GM10266 (cell line): Measurements from ENCODE around the gene MYOC.
"Not testable (repeated sequence)": the region's sequence is repeated elsewhere in the genome, so short reads cannot be mapped to it uniquely, and the experiment has no call there.

Source experiments
- DNase-seq: peaks from one replicate; pipeline ENCODE4 v3.0.0; 2012; ENCODE audit errors: extremely low spot score
- CTCF ChIP-seq: IDR thresholded peaks from 2 replicates; pipeline ENCODE4 v1.5.1; 2012; ENCODE audit warnings: mild to moderate bottlenecking, low read depth; ENCODE audit not compliant: control insufficient read depth, insufficient read depth; ENCODE audit errors: missing control alignments

MYOC gene

GRCh38 chr1:171652234-171652822 lies at the start of gene MYOC:
Gene MYOC, minus strand, starts transcription at chr1:171652688. Its CDS starts 77 bp downstream, at chr1:171652611.
- TF ChIP-seq CTCF, result no peak
- DNase-seq, result no peak

- no peak for DNase-seq
- no peak for TF ChIP-seq CTCF
These were observed 47.0 kb upstream of the MYOC start for GRCh38 chr1:171699531-171699930.

GRCh38 chr1:171695772-171696171 lies 43.3 kb upstream of the MYOC start:
- DNase-seq, result not testable (repeated sequence)

GRCh38 chr1:171693541-171693940 lies 41.1 kb upstream of the MYOC start:
- DNase-seq, result not testable (repeated sequence)

- no peak for DNase-seq
These were observed 31.4 kb upstream of the MYOC start for GRCh38 chr1:171683870-171684269.

GRCh38 chr1:171680339-171680738 lies 27.9 kb upstream of the MYOC start:
- no peak for DNase-seq
- TF ChIP-seq CTCF, result no peak

More at GRCh38 chr1:171683870-171684269, 31.4 kb upstream of the MYOC start:
- no peak for TF ChIP-seq CTCF

GRCh38 chr1:171676823-171677222 lies 24.3 kb upstream of the MYOC start:
- TF ChIP-seq CTCF, result no peak
- DNase-seq, result no peak

- no peak for TF ChIP-seq CTCF
- DNase-seq, result no peak
These were observed 22.2 kb upstream of the MYOC start for GRCh38 chr1:171674431-171675405.
